ENCODE data around the gene CTU2. TPM values are rescaled to one million over a fixed set of nuclear protein-coding genes. Genes with fewer than 3 reads are reported as not detected.

The CTU2 gene
- total RNA-seq, 1 experiment from 2014 or later: 54.9 TPM

DNA sequence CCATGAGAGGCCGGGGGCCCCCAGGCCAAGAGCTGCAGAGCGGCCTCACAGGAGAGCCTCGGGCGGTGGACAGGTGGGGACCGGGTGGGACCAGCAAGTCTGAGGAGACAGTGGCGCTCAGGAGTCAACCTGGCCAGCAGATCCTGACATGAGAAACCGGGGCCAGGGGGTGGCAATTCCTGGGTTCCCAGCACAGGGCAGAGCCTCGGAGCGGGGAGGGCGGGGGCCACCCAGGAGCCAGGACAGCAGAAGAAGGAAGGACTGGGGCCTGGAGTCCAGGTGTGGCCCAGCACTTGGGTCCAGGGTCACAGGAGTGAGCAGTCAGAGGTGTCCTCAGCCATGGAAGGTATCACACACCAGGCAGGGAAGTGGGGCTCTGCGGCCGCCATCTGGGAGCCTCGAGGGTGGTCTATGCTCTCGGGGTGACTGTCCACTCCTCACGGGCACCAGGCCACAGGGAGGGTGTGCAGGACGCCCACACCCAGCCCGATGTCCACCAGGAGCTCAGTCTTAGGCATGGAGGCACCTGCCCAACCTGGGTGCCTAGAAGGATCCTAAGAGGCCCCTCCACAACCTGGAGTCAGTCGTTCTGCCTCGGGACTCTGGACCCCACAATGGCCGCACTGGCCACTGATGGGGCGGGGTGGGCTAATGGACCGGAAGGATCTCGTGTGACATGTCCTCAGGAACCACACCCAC, 49.6 kb downstream of the CTU2 start:
- no peaks in the 10 kb centered on the region for H3K27me3 Mint-ChIP-seq (ENCODE audit: insufficient read depth, unreplicated experiment)
- Histone ChIP-seq H3K4me1 (no peaks in the 10 kb centered on the region), H3K36me3 (ENCODE audit: control insufficient read depth, insufficient read depth, low read length) (no peaks in the 10 kb centered on the region), H3K4me3 (ENCODE audit: low read depth, low read length) (no peak overlapping the region), H3K9me3 (no peaks in the 10 kb centered on the region), H3K27me3 (replicated peaks; ENCODE audit: control insufficient read depth, insufficient read depth, low read length) (no peaks in the 10 kb centered on the region)
- BruUV-seq (replicated peaks): no TSS peak
- no peak overlapping the region for H3K4me3 Mint-ChIP-seq (ENCODE audit: unreplicated experiment)
- CTCF ChIA-PET: interaction anchor here (1.5 to 1.7 kb wide), 2 partner anchors 8 to 18 kb away, joined by 5 read pairs; no protein-coding TSS in a partner anchor
- H3K9me3 Mint-ChIP-seq (ENCODE audit: unreplicated experiment): no peaks in the 10 kb centered on the region
- H3K4me1 Mint-ChIP-seq (ENCODE audit: low read depth, unreplicated experiment): no peaks in the 10 kb centered on the region
- peaks cover 37% of the 10 kb centered on the region for H3K36me3 Mint-ChIP-seq (ENCODE audit: insufficient read depth, unreplicated experiment)
- POLR2A ChIA-PET: no interaction called here
- intact Hi-C loops (cut with micrococcal nuclease; ENCODE audit: unreplicated experiment): no loop called here
- TF ChIP-seq, protein P1, sequence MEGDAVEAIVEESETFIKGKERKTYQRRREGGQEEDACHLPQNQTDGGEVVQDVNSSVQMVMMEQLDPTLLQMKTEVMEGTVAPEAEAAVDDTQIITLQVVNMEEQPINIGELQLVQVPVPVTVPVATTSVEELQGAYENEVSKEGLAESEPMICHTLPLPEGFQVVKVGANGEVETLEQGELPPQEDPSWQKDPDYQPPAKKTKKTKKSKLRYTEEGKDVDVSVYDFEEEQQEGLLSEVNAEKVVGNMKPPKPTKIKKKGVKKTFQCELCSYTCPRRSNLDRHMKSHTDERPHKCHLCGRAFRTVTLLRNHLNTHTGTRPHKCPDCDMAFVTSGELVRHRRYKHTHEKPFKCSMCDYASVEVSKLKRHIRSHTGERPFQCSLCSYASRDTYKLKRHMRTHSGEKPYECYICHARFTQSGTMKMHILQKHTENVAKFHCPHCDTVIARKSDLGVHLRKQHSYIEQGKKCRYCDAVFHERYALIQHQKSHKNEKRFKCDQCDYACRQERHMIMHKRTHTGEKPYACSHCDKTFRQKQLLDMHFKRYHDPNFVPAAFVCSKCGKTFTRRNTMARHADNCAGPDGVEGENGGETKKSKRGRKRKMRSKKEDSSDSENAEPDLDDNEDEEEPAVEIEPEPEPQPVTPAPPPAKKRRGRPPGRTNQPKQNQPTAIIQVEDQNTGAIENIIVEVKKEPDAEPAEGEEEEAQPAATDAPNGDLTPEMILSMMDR (IDR thresholded peaks at IDR 0.05; ENCODE audit: insufficient read depth in 1 of 2, low read depth in 1 of 2, low read length in 1 of 2, severe bottlenecking in 1 of 2, unreplicated experiment in 1 of 2): no peak
- H3K27ac Mint-ChIP-seq (ENCODE audit: unreplicated experiment): no peak overlapping the region
- no peak for DNase-seq

DNA sequence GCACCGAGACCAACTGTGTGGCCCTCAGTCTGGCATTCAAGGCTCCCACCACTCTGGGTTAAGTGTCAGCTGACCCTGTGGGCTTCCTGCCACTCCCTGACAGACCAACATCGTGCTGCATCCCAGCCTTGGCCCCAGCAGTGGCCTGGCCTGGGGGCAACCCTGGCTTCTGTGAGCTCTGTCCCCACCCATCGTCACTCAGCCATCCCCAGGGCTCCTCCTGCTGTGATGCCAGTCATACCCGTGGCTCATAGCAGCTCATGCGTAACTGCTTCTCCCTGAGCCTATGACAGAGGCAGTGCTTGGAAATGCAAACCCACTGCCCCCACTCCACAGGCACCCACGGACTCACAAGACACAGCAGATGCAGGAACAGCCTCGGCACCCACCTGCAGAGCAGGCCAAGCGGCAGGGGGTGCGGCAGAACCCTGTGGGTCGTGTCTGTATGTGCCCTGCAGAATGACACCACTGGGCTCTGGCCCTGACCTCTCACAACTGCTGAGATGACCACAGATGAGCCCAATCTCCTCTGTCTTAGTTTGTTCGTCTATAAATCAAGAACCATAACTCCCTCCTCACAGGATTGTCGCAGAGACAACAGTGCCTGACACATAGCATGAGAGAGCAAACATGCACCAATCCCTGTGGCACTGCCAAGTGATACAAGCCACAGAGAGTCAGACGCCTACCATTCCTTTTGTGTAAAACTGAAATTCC, 52.1 kb downstream of the CTU2 start:
- intact Hi-C loops (cut with micrococcal nuclease; ENCODE audit: unreplicated experiment): no loop called here
- TF ChIP-seq, protein P1 (IDR thresholded peaks at IDR 0.05; ENCODE audit: insufficient read depth in 1 of 2, low read depth in 1 of 2, low read length in 1 of 2, severe bottlenecking in 1 of 2, unreplicated experiment in 1 of 2): no peak
- H3K9me3 ChIP-seq: no peaks in the 10 kb centered on the region
- no peaks in the 10 kb centered on the region for H3K36me3 ChIP-seq (ENCODE audit: control insufficient read depth, insufficient read depth, low read length)
- H3K27ac Mint-ChIP-seq (ENCODE audit: unreplicated experiment): no peak overlapping the region
- H3K4me3 Mint-ChIP-seq (ENCODE audit: unreplicated experiment): no peak overlapping the region
- H3K4me1 Mint-ChIP-seq (ENCODE audit: low read depth, unreplicated experiment): peaks cover 4% of the 10 kb centered on the region
- no peak for DNase-seq
- BruUV-seq (replicated peaks): no TSS peak
- peaks cover 30% of the 10 kb centered on the region for H3K36me3 Mint-ChIP-seq (ENCODE audit: insufficient read depth, unreplicated experiment)
- peaks cover 16% of the 10 kb centered on the region for H3K4me1 ChIP-seq
- POLR2A ChIA-PET: no interaction called here
- H3K27me3 ChIP-seq (replicated peaks; ENCODE audit: control insufficient read depth, insufficient read depth, low read length): no peaks in the 10 kb centered on the region
- H3K27me3 Mint-ChIP-seq (ENCODE audit: insufficient read depth, unreplicated experiment): no peaks in the 10 kb centered on the region
- CTCF ChIA-PET: interaction anchor here (4.7 kb wide), 1 partner anchor 22 kb away, joined by 30 read pairs; no protein-coding TSS in a partner anchor
- H3K4me3 ChIP-seq (ENCODE audit: low read depth, low read length): no peak overlapping the region
- no peaks in the 10 kb centered on the region for H3K9me3 Mint-ChIP-seq (ENCODE audit: unreplicated experiment)

DNA sequence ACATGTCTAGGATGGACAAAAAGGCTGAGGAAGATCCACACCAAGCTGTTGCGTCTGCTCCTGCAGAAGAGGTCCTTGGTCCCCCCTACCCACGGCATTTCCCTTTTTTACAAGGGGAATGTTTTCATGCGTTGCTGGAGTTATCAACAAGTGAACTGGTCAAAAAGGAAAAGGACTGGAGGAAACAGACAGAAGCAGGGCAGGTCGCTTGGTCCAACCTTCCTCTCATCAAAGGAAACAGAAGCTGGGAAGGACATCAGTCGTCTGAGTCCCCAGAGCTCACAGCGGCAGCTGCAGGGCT, 52.6 kb downstream of the CTU2 start:
- CTCF ChIA-PET: interaction anchor here (4.7 kb wide), 1 partner anchor 22 kb away, joined by 30 read pairs; no protein-coding TSS in a partner anchor
- H3K27ac Mint-ChIP-seq (ENCODE audit: unreplicated experiment): peak overlapping the region; percentile 42
- Histone ChIP-seq H3K36me3 (ENCODE audit: control insufficient read depth, insufficient read depth, low read length) (no peaks in the 10 kb centered on the region), H3K27me3 (replicated peaks; ENCODE audit: control insufficient read depth, insufficient read depth, low read length) (no peaks in the 10 kb centered on the region), H3K9me3 (no peaks in the 10 kb centered on the region), H3K4me1 (peaks cover 21% of the 10 kb centered on the region), H3K4me3 (ENCODE audit: low read depth, low read length) (no peak overlapping the region)
- intact Hi-C loops (cut with micrococcal nuclease; ENCODE audit: unreplicated experiment): no loop called here
- no TSS peak for BruUV-seq (replicated peaks)
- peaks cover 35% of the 10 kb centered on the region for H3K36me3 Mint-ChIP-seq (ENCODE audit: insufficient read depth, unreplicated experiment)
- no peak for DNase-seq
- H3K9me3 Mint-ChIP-seq (ENCODE audit: unreplicated experiment): no peaks in the 10 kb centered on the region
- TF ChIP-seq, protein P1 (IDR thresholded peaks at IDR 0.05; ENCODE audit: insufficient read depth in 1 of 2, low read depth in 1 of 2, low read length in 1 of 2, severe bottlenecking in 1 of 2, unreplicated experiment in 1 of 2): no peak
- peaks cover 9% of the 10 kb centered on the region for H3K4me1 Mint-ChIP-seq (ENCODE audit: low read depth, unreplicated experiment)
- POLR2A ChIA-PET: no interaction called here
- no peaks in the 10 kb centered on the region for H3K27me3 Mint-ChIP-seq (ENCODE audit: insufficient read depth, unreplicated experiment)
- no peak overlapping the region for H3K4me3 Mint-ChIP-seq (ENCODE audit: unreplicated experiment)
